HepG2 (cell line): ENCODE measurements around the gene ADCYAP1R1. TPM values are rescaled to one million over a fixed set of nuclear protein-coding genes. Genes with fewer than 3 reads are reported as not detected.

ENCODE experiments used
- ATAC-seq: fragments of 200-7000 bp; cut with Tn5 transposase; 3 replicates; pipeline ENCODE4 v1.9.1; 2020; ENCODE audit warnings: mild to moderate bottlenecking, moderate library complexity
- BruUV-seq: library from RNA; stranded (reverse); fragments of 400-500 nt; replicated peaks from 2 replicates; lab custom pipeline; 2021; lab: Mats Ljungman, UMichigan
- CTCF ChIA-PET: fragments of 300-600 bp; formaldehyde crosslinking; extraction: SDS; loops from one replicate; lab custom pipeline; 2021; ENCODE audit warnings: low total read pairs, inconsistent platforms, low intra/inter-chr PET ratio; lab: Yijun Ruan, JAX
- POLR2A ChIA-PET: fragments of 350-600 bp; sonication (Branson Sonifier 250); formaldehyde crosslinking; loops from one replicate; lab custom pipeline; 2020; ENCODE audit warnings: antibody characterized with exemption, inconsistent platforms; lab: Yijun Ruan, JAX
- DNase-seq: peaks from one replicate; pipeline ENCODE4 v3.0.0-alpha.2; 2015; ENCODE audit warnings: low spot score
- FAIRE-seq: peaks from 3 replicates; lab custom pipeline; 2011; peaks lifted over from hg19 to GRCh38; lab: Jason Lieb, UNC
- H2AFZ ChIP-seq: one replicate; pipeline ENCODE4 v1.6.1; 2011; ENCODE audit warnings: low read length, inconsistent platforms
- H3K27ac ChIP-seq: fragments of 300-600 bp; 3 replicates; pipeline ENCODE4 v1.8.0; 2011; ENCODE audit warnings: mixed run types, mild to moderate bottlenecking, mixed read lengths, low read length, inconsistent platforms; ENCODE audit not compliant: insufficient read depth; ENCODE audit errors: extremely low read length
- H3K27me3 ChIP-seq, 2 experiments: fragments of 200-600 bp in 1 of 2; 2 replicates in 1 of 2; 3 replicates in 1 of 2; pipeline versions ENCODE4 v1.6.0 to v1.8.0; 2011; ENCODE audit warnings: low read length in 2 of 2, mild to moderate bottlenecking in 2 of 2, moderate library complexity in 2 of 2, inconsistent platforms in 1 of 2; ENCODE audit not compliant: insufficient read depth in 2 of 2, control insufficient read depth in 1 of 2
- H3K36me3 ChIP-seq, 2 experiments: fragments of 200-600 bp in 1 of 2; replicated peaks in 1 of 2; 2 replicates in 1 of 2; 3 replicates in 1 of 2; pipeline versions ENCODE4 v1.5.1 to v1.8.0; 2011; ENCODE audit warnings: low read length in 2 of 2, inconsistent platforms in 1 of 2; ENCODE audit not compliant: insufficient read depth in 2 of 2, control insufficient read depth in 1 of 2
- H3K4me1 ChIP-seq: 2 replicates; pipeline ENCODE4 v1.5.1; 2012; ENCODE audit warnings: low read length, inconsistent platforms; ENCODE audit not compliant: insufficient read depth
- H3K4me2 ChIP-seq: 2 replicates; pipeline ENCODE4 v1.6.0; 2011; ENCODE audit warnings: low read depth, low read length, inconsistent platforms
- H3K4me3 ChIP-seq, 3 experiments: fragments of 200-600 bp in 1 of 3; sonication (generic), shearing (Covaris generic) in 1 of 3; replicated peaks in 1 of 3; 2 replicates each; pipeline ENCODE4 v1.5.1; 2011 to 2016; ENCODE audit warnings: low read length in 3 of 3, inconsistent platforms in 2 of 3, low read depth in 2 of 3, mild to moderate bottlenecking in 2 of 3, control low read depth in 1 of 3, mixed read lengths in 1 of 3; ENCODE audit not compliant: insufficient read depth in 1 of 3
- H3K79me2 ChIP-seq: one replicate; pipeline ENCODE4 v1.6.1; 2011; ENCODE audit warnings: low read length, inconsistent platforms; ENCODE audit not compliant: insufficient read depth
- H3K9ac ChIP-seq: 2 replicates; pipeline ENCODE4 v1.6.0; 2011; ENCODE audit warnings: mild to moderate bottlenecking, low read depth, low read length, inconsistent platforms; ENCODE audit not compliant: insufficient read depth
- H3K9me3 ChIP-seq: 2 replicates; pipeline ENCODE4 v1.5.1; 2012; ENCODE audit warnings: mild to moderate bottlenecking, low read length
- H4K20me1 ChIP-seq: 2 replicates; pipeline ENCODE4 v1.6.0; 2011; ENCODE audit warnings: inconsistent platforms, mild to moderate bottlenecking, low read length, moderate library complexity; ENCODE audit not compliant: insufficient read depth
- FOXO1 ChIP-seq: sonication (generic); formaldehyde crosslinking; IDR thresholded peaks from 2 replicates; pipeline ENCODE4 v1.4.0; 2020; ENCODE audit warnings: missing genetic modification reagents
- KDM5A ChIP-seq: fragments of 200-600 bp; sonication (generic); IDR thresholded peaks from 2 replicates; pipeline ENCODE4 v1.7.0; 2018; ENCODE audit warnings: antibody characterized with exemption, mild to moderate bottlenecking, low read length, borderline replicate concordance
- POLR2A ChIP-seq, 2 experiments: IDR thresholded peaks; 2 replicates each; pipeline ENCODE4 v1.6.1; 2011; ENCODE audit warnings: low read depth in 2 of 2, low read length in 2 of 2, mild to moderate bottlenecking in 1 of 2, moderate library complexity in 1 of 2; ENCODE audit not compliant: insufficient read depth in 1 of 2
- XBP1 ChIP-seq: sonication (generic); formaldehyde crosslinking; IDR thresholded peaks from 2 replicates; pipeline ENCODE4 v1.5.0; 2020; ENCODE audit warnings: missing genetic modification reagents
- ZNF589 ChIP-seq: sonication (generic); formaldehyde crosslinking; conservative IDR thresholded peaks from 2 replicates; pipeline ENCODE4 v1.8.0; 2022; ENCODE audit warnings: mild to moderate bottlenecking, moderate library complexity, missing genetic modification reagents
- WGBS: methylation state at CpG from one replicate; pipeline ENCODE4 v1.1.6; 2017; ENCODE audit warnings: low lambda C conversion rate; 5-methylcytosine and 5-hydroxymethylcytosine counted together
- in situ Hi-C: cut with HindIII; loops from 2 replicates; pipeline ENCODE4 v1.10.0; 2017; ENCODE audit warnings: low pct_unique_long_range_greater_than_20kb; ENCODE audit not compliant: extremely low pct_ligation_motif_present
- intact Hi-C: fragments of 100-400 bp; cut with micrococcal nuclease; formaldehyde crosslinking; loops from one replicate; pipeline ENCODE4 v1.10.0; 2022; ENCODE audit not compliant: unreplicated experiment
- polyA plus RNA-seq, 8 experiments: library from polyadenylated mRNA; depleted of rRNA in 3 of 8; stranded (reverse) in 7 of 8; unstranded in 1 of 8; fragments of >200 nt; fragmentation: Illumina TruSeq in 4 of 8; extraction: Trizol in 4 of 8; gene quantifications; 2 replicates each; pipeline versions ENCODE4 v1.2.1 to v1.2.3, GENCODE V29; 2011 to 2016; ENCODE audit warnings: low read depth in 4 of 8, missing spikeins in 1 of 8, mixed read lengths in 1 of 8; ENCODE audit not compliant: insufficient read depth in 1 of 8
- total RNA-seq, 5 experiments: library from RNA; depleted of rRNA; stranded (reverse); fragments of >200 nt; fragmentation: Illumina TruSeq; extraction: Trizol; gene quantifications; 2 replicates each; pipeline ENCODE4 v1.2.3, GENCODE V29; 2016; ENCODE audit warnings: low read depth in 1 of 5
- TF ChIP-seq, protein P1 (sequence below): IDR thresholded peaks from 2 replicates; pipeline ENCODE4 v1.6.1; 2016; ENCODE audit warnings: mild to moderate bottlenecking
- TF ChIP-seq, protein P2 (sequence below): sonication (generic); formaldehyde crosslinking; IDR thresholded peaks from 2 replicates; pipeline ENCODE4 v1.5.0; 2020; ENCODE audit warnings: mild to moderate bottlenecking, missing genetic modification reagents, moderate library complexity

Gene ADCYAP1R1
- total and polyA plus RNA-seq, 2 of the 13 experiments (the other 11 are each of a cell fraction or from before 2014, with no cell fraction given), result not detected

DNA sequence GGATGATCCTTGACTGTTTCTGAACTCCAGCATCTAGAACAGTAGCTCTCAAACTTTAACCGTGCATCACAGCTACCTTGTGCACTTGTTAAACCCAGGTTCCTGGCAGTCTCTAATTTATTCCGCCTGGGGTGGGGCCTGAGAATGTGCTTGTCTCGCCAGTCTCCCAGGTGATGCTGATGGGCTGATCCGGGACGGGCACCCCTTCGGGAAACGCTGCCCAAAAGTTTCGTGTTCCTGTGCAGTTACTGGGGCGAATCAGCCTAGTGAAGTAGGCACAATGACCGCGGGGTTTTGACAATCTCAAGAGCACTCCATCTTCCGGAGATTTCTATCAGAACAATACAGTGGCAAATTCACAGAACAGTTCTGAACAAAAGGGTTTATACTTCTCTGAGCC, 29.9 kb downstream of the ADCYAP1R1 start:
- DNase-seq (no peak), FAIRE-seq (no peak), ATAC-seq (no peak)
- BruUV-seq, result no TSS peak
- no peaks in the 10 kb centered on the region for H3K79me2 ChIP-seq
- 6% methylated on average over 10 of the region's 12 CpGs for WGBS
- no peak overlapping the region for H3K9ac ChIP-seq
- no peaks in the 10 kb centered on the region for H3K36me3 ChIP-seq
- H3K9me3 ChIP-seq, result no peaks in the 10 kb centered on the region
- no peaks in the 10 kb centered on the region for H3K4me1 ChIP-seq
- POLR2A ChIA-PET, result no interaction called here
- no peak overlapping the region for H3K4me2 ChIP-seq
- intact Hi-C loops (no loop called here), in situ Hi-C loops (no loop called here)
- H4K20me1 ChIP-seq, result no peaks in the 10 kb centered on the region
- no peak overlapping the region for H3K4me3 ChIP-seq
- no peak overlapping the region for H2AFZ ChIP-seq
- no peak for TF ChIP-seq FOXO1
- TF ChIP-seq, protein P1, sequence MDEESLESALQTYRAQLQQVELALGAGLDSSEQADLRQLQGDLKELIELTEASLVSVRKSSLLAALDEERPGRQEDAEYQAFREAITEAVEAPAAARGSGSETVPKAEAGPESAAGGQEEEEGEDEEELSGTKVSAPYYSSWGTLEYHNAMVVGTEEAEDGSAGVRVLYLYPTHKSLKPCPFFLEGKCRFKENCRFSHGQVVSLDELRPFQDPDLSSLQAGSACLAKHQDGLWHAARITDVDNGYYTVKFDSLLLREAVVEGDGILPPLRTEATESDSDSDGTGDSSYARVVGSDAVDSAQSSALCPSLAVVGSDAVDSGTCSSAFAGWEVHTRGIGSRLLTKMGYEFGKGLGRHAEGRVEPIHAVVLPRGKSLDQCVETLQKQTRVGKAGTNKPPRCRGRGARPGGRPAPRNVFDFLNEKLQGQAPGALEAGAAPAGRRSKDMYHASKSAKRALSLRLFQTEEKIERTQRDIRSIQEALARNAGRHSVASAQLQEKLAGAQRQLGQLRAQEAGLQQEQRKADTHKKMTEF, result no peak
- CTCF ChIA-PET, result no interaction called here
- no peak overlapping the region for H3K27ac ChIP-seq
- H3K27me3 ChIP-seq, result peaks cover 3 to 30% of the 10 kb centered on the region in 2 experiments; a peak in 3 of 5 replicates

DNA sequence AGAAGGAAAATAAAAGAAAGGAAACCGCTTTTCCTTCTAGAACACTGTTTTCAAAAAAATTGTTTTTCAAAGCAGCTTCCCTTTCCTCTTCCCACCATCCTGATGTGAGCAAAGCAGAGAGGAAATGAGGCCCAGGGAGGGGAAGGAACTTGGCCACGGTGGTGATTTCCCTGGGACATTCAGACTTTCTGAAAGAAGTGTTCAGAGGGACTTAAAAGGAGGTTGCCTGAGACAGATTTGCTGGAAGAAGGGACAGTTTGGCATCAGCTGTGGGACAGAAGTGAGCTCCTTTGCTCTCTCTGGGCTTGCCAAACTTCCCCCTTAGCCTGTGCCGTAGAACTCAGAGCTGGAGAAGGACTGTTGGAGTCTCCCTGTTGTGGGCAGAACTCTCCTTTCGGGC, 30.3 kb downstream of the ADCYAP1R1 start:
- H2AFZ ChIP-seq, result no peak overlapping the region
- intact Hi-C loops, result no loop called here
- TF ChIP-seq, protein P2, sequence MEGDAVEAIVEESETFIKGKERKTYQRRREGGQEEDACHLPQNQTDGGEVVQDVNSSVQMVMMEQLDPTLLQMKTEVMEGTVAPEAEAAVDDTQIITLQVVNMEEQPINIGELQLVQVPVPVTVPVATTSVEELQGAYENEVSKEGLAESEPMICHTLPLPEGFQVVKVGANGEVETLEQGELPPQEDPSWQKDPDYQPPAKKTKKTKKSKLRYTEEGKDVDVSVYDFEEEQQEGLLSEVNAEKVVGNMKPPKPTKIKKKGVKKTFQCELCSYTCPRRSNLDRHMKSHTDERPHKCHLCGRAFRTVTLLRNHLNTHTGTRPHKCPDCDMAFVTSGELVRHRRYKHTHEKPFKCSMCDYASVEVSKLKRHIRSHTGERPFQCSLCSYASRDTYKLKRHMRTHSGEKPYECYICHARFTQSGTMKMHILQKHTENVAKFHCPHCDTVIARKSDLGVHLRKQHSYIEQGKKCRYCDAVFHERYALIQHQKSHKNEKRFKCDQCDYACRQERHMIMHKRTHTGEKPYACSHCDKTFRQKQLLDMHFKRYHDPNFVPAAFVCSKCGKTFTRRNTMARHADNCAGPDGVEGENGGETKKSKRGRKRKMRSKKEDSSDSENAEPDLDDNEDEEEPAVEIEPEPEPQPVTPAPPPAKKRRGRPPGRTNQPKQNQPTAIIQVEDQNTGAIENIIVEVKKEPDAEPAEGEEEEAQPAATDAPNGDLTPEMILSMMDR (CRISPR knock-in tag), result no peak
- TF ChIP-seq KDM5A (no peak), ZNF589 (no peak), XBP1 (CRISPR knock-in tag) (no peak), POLR2A (IDR thresholded peaks at IDR 0.05; ENCODE audit: insufficient read depth in 1 of 2, low read depth in 2 of 2, low read length in 2 of 2) (no peak)
- DNase-seq (no peak), FAIRE-seq (no peak), ATAC-seq (no peak)
- no peak overlapping the region for H3K4me3 ChIP-seq
- H3K4me2 ChIP-seq, result no peak overlapping the region
- CTCF ChIA-PET, result no interaction called here
- H3K9me3 ChIP-seq, result no peaks in the 10 kb centered on the region
- H3K36me3 ChIP-seq, result no peaks in the 10 kb centered on the region
- in situ Hi-C loops, result no loop called here
- H3K79me2 ChIP-seq, result no peaks in the 10 kb centered on the region
- no peak overlapping the region for H3K27ac ChIP-seq
- H4K20me1 ChIP-seq, result no peaks in the 10 kb centered on the region
- H3K27me3 ChIP-seq, result peaks cover 3 to 26% of the 10 kb centered on the region in 2 experiments; a peak in 3 of 5 replicates
- 0% methylated on average over 4 of the region's 4 CpGs for WGBS
- H3K4me1 ChIP-seq, result no peaks in the 10 kb centered on the region
- POLR2A ChIA-PET, result no interaction called here
- H3K9ac ChIP-seq, result no peak overlapping the region
- no TSS peak for BruUV-seq
